IPS-15b (cell line): Measurements from ENCODE around the gene SMAD9.

Source experiments
- H3K27me3 ChIP-seq: one replicate; pipeline ENCODE4 v1.6.1; 2013; ENCODE audit warnings: low read length; ENCODE audit not compliant: control insufficient read depth, insufficient read depth
- H3K36me3 ChIP-seq: one replicate; pipeline ENCODE4 v1.6.1; 2013; ENCODE audit warnings: low read length; ENCODE audit not compliant: control insufficient read depth, insufficient read depth
- H3K4me1 ChIP-seq: one replicate; pipeline ENCODE4 v1.6.1; 2013; ENCODE audit warnings: mild to moderate bottlenecking, low read length; ENCODE audit not compliant: control insufficient read depth, insufficient read depth
- H3K4me3 ChIP-seq: one replicate; pipeline ENCODE4 v1.5.1; 2013; ENCODE audit warnings: low read depth, low read length
- H3K9ac ChIP-seq: one replicate; pipeline ENCODE4 v1.6.1; 2013; ENCODE audit warnings: low read depth, mild to moderate bottlenecking, low read length
- H3K9me3 ChIP-seq: one replicate; pipeline ENCODE4 v1.6.1; 2013; ENCODE audit warnings: mild to moderate bottlenecking, low read length; ENCODE audit not compliant: control insufficient read depth, insufficient read depth

Gene SMAD9

DNA sequence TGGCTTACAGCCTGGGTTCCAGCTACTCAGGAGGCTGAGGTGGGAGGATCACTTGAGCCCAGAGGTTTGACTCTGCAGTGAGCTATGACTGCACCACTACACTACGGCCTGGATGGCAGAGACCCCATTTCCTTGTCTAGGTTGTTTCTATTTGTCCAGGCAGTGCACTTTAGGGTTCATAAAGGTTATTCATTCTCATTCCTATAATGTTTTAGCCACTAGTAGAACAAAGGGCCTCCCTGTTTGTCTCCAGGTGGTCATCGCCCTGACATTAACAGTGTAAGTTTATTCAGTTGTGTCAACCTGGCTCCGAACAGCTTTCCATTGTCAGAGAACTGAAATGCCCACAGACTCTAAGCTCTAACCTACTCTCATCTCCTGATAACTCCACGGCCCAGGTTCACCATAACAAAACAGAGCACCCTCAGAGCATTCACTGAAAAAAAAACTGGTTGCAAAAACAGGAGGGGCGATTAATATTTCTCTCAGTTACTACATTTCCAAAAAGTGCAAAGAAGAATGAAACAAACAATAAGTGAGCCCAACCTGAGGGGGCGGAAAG is 37.1 kb downstream of the SMAD9 start:
- no peak overlapping the region for H3K9ac ChIP-seq
- H3K4me3 ChIP-seq: no peak overlapping the region
- no peaks in the 10 kb centered on the region for H3K9me3 ChIP-seq
- H3K36me3 ChIP-seq: no peaks in the 10 kb centered on the region
- H3K27me3 ChIP-seq: no peaks in the 10 kb centered on the region
- peaks cover 2% of the 10 kb centered on the region for H3K4me1 ChIP-seq

DNA sequence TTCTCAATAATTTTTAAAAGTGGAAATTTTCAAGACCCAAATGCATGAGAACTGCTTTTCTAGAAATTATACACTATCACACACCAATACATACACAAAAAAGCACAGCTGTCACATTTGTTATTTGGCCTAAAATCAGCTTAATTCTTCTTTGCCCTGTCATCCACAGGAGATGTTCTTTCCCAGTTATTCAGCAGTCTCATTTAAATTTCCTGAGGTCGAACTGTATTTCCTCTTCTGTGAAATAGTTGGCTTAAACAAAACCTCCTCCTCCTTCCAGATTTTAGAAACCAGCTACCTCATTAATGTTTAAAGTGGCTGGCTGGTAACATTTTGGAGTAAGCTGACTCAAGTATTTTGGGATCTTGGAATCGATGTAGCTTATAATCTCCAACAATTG is 39.1 kb downstream of the SMAD9 start:
- Histone ChIP-seq H3K9me3 (no peaks in the 10 kb centered on the region), H3K4me3 (no peak overlapping the region), H3K36me3 (no peaks in the 10 kb centered on the region), H3K9ac (no peak overlapping the region), H3K27me3 (no peaks in the 10 kb centered on the region), H3K4me1 (no peaks in the 10 kb centered on the region)

DNA sequence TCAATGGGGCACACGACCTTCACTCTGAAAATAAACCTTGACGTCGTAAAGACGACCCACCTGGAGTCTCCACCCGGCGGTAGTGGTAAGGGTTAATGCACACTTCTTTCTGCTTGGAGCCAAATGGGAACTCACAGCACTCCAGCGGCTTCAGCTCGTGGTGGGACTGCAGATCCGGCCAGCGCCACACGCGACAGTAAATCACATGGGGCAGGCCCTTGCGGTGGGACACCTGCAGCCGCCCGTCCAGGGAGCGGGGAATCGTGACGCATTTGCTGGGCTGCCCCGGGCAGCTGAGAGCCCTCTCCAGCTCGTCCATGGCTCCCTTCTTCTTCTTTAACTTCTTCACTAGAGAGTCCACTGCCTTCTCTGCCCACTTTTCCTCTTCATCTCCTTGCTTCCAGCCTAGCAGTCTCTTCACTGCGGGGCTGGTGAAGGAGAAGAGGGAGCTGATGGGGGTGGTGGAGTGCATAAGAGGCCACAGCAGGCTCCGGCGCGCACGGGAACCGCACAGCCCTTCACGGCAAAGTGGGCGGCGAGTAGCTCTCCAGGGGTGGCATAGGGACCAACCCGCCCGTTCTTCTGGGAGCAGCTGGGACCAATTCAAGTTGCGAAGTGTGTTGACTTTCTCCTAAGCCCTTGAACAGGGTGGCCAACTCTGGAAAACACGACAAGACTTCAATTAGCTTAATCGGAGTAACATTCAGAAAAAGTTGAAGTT is 40.7 kb downstream of the SMAD9 start:
- Histone ChIP-seq H3K4me1 (no peaks in the 10 kb centered on the region), H3K9me3 (no peaks in the 10 kb centered on the region), H3K27me3 (no peaks in the 10 kb centered on the region), H3K9ac (no peak overlapping the region), H3K4me3 (no peak overlapping the region), H3K36me3 (no peaks in the 10 kb centered on the region)

DNA sequence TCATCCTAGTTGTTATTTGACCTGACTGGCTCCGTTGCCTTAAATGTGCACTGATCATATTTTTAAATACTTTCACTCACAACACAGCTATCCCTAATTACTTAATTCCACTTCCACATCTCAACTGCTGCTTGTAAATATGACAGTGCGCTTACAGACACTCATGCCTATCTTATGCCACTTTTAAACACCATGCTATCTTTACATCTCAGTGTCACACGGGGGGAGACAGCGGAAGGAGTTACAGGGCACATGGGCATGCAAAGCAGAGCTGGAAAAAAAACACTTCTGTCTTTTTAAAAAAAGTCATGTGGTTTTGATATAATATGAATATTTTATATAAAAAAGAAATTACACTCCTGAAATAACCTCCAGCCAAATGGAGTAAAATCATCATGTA is 44.1 kb downstream of the SMAD9 start:
- Histone ChIP-seq H3K4me1 (no peaks in the 10 kb centered on the region), H3K27me3 (no peaks in the 10 kb centered on the region), H3K4me3 (no peak overlapping the region), H3K9me3 (no peaks in the 10 kb centered on the region), H3K9ac (no peak overlapping the region), H3K36me3 (no peaks in the 10 kb centered on the region)

DNA sequence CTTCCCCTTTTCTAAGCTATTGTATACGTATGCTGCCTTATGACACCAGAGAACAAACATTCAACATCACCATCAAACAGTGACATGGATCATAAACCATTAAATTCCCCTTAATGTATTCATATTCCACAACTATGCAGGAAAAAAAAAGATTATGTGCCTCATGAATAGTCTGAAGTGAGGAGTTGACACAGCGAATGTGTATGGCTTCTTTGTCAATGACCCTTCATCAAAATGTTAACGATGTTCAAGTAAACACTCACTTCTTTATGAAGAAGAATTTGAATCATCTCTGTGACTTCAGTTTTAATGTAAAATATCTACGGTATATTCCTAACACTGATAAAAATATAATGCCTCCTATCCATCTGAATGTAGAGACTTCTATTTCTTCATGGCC is 44.6 kb downstream of the SMAD9 start:
- Histone ChIP-seq H3K9me3 (no peaks in the 10 kb centered on the region), H3K9ac (no peak overlapping the region), H3K4me1 (no peaks in the 10 kb centered on the region), H3K36me3 (no peaks in the 10 kb centered on the region), H3K27me3 (no peaks in the 10 kb centered on the region), H3K4me3 (no peak overlapping the region)

DNA sequence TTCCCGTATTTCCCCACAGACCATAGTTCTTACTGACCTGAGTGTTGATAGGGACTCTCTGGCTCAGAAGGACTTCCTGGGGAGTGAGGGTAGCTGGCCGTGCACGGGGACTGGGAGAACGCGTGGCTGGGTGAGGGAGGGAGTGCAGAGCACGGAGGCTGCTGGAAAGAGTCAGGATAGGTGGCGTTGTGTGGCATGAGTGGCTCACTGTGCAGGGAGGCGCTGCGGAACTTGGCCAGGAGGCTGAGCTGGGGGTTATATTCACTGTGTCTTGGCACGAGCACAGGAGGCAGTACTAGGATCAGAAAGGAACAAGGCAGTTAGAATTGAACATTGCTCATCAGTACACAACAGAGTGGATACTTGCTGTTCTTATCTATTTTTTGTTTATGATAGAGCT is 47.4 kb downstream of the SMAD9 start:
- Histone ChIP-seq H3K4me3 (no peak overlapping the region), H3K9ac (no peak overlapping the region), H3K36me3 (no peaks in the 10 kb centered on the region), H3K9me3 (no peaks in the 10 kb centered on the region), H3K4me1 (no peaks in the 10 kb centered on the region), H3K27me3 (no peaks in the 10 kb centered on the region)

DNA sequence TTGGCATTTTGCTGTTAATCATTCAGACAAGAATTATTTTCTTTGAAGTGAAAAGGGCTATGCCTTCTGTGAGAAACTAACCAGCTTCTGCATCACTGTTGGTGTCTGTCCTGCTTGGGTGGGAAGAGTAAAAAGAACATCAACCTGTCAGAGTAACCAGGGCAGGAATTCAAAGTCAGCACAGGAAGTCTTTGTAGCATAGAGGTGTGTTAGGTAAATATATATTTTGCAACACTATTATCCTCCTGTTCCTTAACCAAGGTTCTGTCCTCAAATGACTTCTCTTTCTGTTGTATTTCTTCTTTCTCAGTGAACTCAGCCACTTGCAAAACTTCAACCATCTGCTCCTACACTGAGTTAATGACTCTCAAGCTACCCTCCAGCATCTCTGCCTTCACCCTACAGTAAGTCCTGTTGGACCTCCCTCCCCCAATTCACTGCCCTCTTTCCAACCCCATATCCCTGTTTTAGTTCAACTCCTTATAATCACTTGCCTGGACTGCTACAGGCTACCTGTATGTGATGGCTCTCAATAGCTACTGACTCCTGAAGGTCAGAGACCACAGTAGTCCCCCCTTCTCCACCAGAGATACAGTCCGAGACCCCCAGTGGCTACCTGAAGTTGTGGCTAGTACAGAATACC is 49.9 kb downstream of the SMAD9 start:
- Histone ChIP-seq H3K27me3 (no peaks in the 10 kb centered on the region), H3K4me1 (peaks cover 10% of the 10 kb centered on the region), H3K9ac (no peak overlapping the region), H3K36me3 (no peaks in the 10 kb centered on the region), H3K9me3 (no peaks in the 10 kb centered on the region), H3K4me3 (no peak overlapping the region)

DNA sequence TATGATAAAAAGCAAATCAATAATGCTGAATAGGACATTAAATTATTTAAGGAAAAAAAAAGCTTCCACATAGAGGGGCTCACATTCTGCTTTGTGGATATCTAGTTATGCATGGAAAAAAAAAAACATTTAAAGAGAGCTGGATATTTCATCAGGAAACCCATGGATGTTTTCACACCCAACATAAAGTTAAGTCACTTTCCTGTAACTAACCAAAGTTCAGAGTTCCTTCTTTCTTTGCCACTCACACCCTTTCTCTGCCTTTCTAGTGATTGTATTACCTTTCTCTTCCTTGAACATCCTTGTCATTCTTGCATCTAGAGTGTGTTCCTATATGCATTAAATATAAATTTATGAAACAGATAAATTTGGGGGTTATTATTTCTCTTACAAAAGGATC is 53.8 kb downstream of the SMAD9 start:
- Histone ChIP-seq H3K9me3 (no peaks in the 10 kb centered on the region), H3K36me3 (no peaks in the 10 kb centered on the region), H3K27me3 (no peaks in the 10 kb centered on the region), H3K9ac (no peak overlapping the region), H3K4me1 (peaks cover 10% of the 10 kb centered on the region), H3K4me3 (no peak overlapping the region)

DNA sequence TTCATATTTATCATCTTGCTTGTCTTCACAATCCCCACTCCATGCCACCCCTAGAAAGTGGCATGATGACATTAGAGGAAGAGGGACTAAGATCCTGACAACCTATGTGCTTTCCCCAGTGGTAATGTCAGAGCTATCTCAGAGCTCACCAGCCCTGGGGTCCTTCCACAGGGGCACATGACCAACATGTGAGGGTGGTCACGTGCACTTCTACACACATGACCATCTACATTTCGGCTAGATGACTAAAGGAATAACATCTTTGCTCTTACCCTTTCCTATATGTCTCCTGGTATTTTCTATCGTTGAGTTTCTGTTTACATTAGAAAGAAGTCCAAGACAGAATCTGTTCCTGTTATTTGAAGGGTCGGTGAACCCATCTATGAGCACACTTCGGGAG is 54.8 kb downstream of the SMAD9 start:
- Histone ChIP-seq H3K36me3 (no peaks in the 10 kb centered on the region), H3K9me3 (no peaks in the 10 kb centered on the region), H3K4me3 (no peak overlapping the region), H3K27me3 (no peaks in the 10 kb centered on the region), H3K9ac (no peak overlapping the region), H3K4me1 (peaks cover 10% of the 10 kb centered on the region)

DNA sequence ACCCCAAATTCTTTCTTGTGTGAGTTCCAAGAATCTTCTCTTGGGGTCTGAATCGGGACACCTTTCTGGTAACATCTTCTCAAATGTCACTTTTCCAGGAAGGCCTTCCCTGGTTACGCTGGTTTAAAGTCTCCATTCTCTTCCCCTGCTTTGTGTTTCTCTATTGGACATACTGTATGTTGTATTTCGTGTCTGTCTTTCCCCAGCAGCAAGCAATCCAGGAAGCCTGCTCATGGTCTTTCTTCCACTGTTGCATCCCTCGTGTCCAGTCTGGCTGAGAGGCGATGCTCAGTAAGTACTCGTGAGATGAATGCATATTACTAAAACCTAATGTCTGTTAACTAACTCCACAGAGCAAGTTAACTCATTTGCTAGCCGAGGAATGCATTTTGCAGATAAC is 57.3 kb downstream of the SMAD9 start:
- Histone ChIP-seq H3K4me1 (peaks cover 10% of the 10 kb centered on the region), H3K9ac (no peak overlapping the region), H3K36me3 (no peaks in the 10 kb centered on the region), H3K4me3 (no peak overlapping the region), H3K9me3 (no peaks in the 10 kb centered on the region), H3K27me3 (no peaks in the 10 kb centered on the region)

DNA sequence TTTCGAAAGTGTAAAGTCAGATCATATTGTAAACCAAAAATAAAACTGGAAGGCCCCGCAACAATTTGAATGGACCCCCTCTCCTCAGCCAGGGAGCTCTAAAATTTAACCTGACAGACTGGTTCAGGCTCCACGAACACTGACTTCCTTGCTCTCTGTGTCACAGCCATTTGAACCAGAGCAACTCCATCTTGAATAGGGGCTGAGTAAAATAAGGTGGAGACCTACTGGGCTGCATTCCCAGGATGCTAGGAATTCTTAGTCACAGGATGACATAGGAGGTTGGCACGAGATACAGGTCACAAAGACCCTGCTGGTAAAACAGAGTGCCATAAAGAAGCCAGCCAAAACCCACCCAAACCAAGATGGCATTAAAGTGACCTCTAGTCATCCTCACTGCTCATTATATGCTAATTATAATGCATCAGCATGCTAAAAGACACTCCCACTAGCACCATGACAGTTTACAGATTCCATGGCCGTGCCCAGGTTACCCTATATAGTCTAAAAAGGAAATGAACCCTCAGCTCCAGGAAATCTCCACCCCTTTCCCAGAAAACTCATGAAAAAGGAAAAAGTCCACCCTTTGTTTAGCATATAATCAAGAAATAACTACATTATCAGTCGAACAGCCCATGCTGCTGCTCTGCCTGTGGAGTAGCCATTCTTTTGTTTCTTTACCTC is 57.9 kb downstream of the SMAD9 start:
- peaks cover 5% of the 10 kb centered on the region for H3K4me1 ChIP-seq
- no peak overlapping the region for H3K9ac ChIP-seq
- no peaks in the 10 kb centered on the region for H3K27me3 ChIP-seq
- no peaks in the 10 kb centered on the region for H3K9me3 ChIP-seq
- H3K36me3 ChIP-seq: no peaks in the 10 kb centered on the region
- H3K4me3 ChIP-seq: no peak overlapping the region

DNA sequence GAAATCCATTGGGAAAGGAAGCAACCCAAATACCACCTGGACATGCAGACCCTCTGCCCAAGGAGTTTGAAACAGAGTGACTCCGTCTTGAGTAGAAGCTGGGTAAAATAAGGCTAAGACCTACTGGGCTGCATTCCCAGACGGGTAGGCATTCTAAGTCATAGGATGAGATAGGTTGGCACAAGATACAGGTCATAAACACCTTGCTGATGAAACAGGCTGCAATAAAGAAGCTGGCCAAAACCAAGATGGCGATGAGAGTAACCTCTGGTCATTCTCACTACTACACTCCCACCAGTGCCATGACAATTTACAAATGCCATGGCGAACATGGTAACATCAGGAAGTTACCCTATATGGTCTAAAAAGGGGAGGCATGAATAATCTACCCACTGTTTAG is 60.8 kb downstream of the SMAD9 start:
- Histone ChIP-seq H3K9me3 (no peaks in the 10 kb centered on the region), H3K9ac (no peak overlapping the region), H3K27me3 (no peaks in the 10 kb centered on the region), H3K4me1 (no peaks in the 10 kb centered on the region), H3K4me3 (no peak overlapping the region), H3K36me3 (no peaks in the 10 kb centered on the region)
